ENCODE data around the gene PRMT7. TPM values are rescaled to one million over a fixed set of nuclear protein-coding genes. Genes with fewer than 3 reads are reported as not detected.

PRMT7 gene
- total and polyA plus RNA-seq, 2 donors (not counting 1 experiment from before 2014, with no cell fraction given), result 76.9 to 80.4 TPM

DNA sequence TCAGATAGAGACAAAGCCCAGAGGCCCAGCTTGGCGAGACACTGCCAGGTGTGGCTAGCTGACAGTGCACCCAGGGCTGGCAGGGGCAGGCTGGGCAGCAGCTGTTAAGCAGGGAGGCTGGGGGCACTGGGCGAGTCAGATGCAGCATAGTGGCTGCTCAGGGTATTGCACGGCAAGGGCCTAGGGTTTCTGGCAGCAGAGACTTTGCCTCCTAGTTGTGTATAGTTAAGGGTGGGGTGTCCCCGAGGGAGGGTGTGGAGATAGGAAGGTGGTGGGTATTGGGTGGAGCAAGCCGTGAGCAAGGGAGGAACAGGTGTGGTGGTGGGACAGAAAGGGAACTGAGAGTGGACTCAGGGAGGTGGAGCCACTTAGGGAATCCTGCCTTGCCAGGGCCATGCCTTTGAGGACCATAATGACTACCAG, 71.5 kb downstream of the PRMT7 start:
- no peak for TF ChIP-seq EZH2 (IDR thresholded peaks at IDR 0.05; ENCODE audit: borderline replicate concordance, insufficient read depth, low read depth, low read length, poor library complexity, severe bottlenecking)
- TF ChIP-seq, protein P1, sequence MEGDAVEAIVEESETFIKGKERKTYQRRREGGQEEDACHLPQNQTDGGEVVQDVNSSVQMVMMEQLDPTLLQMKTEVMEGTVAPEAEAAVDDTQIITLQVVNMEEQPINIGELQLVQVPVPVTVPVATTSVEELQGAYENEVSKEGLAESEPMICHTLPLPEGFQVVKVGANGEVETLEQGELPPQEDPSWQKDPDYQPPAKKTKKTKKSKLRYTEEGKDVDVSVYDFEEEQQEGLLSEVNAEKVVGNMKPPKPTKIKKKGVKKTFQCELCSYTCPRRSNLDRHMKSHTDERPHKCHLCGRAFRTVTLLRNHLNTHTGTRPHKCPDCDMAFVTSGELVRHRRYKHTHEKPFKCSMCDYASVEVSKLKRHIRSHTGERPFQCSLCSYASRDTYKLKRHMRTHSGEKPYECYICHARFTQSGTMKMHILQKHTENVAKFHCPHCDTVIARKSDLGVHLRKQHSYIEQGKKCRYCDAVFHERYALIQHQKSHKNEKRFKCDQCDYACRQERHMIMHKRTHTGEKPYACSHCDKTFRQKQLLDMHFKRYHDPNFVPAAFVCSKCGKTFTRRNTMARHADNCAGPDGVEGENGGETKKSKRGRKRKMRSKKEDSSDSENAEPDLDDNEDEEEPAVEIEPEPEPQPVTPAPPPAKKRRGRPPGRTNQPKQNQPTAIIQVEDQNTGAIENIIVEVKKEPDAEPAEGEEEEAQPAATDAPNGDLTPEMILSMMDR (IDR thresholded peaks at IDR 0.05), result peak; percentile 37
- Histone ChIP-seq H2AFZ (ENCODE audit: insufficient read depth, low read depth, low read length, poor library complexity, severe bottlenecking) (no peak overlapping the region), H3K4me1 (ENCODE audit: control insufficient read depth in 2 of 2, insufficient read depth in 2 of 2, low read length in 2 of 2) (peaks cover 47 to 80% of the 10 kb centered on the region in 2 donors), H3K9ac (ENCODE audit: low read length) (no peak overlapping the region), H3K36me3 (replicated peaks in 1 of 2; ENCODE audit: control extremely low read depth in 1 of 2, control insufficient read depth in 1 of 2, extremely low read depth in 1 of 2, insufficient read depth in 2 of 2, low read length in 1 of 2) (no peaks in the 10 kb centered on the region), H3K79me2 (ENCODE audit: control insufficient read depth, insufficient read depth, low read length) (no peaks in the 10 kb centered on the region), H4K20me1 (ENCODE audit: control insufficient read depth, insufficient read depth, low read length, poor library complexity, severe bottlenecking) (no peaks in the 10 kb centered on the region), H3K4me3 (ENCODE audit: control extremely low read depth in 1 of 5, extremely low read depth in 1 of 5, insufficient read depth in 1 of 5, low read depth in 2 of 5, low read length in 4 of 5) (no peak overlapping the region), H3K4me2 (replicated peaks; ENCODE audit: low read depth, low read length, poor library complexity, severe bottlenecking) (peak overlapping the region; percentile 63), H3K27me3 (replicated peaks in 1 of 4; ENCODE audit: control extremely low read depth in 1 of 4, control insufficient read depth in 3 of 4, insufficient read depth in 4 of 4, low read length in 3 of 4) (peaks cover 0 to 2% (median 0%) of the 10 kb centered on the region in 4 experiments), H3K27ac (ENCODE audit: low read length in 2 of 2) (peak overlapping the region; percentile 9 to 14), H3K9me3 (ENCODE audit: control extremely low read depth in 1 of 3, control insufficient read depth in 2 of 3, insufficient read depth in 1 of 3, low read length in 2 of 3) (no peaks in the 10 kb centered on the region)
- ChIA-PET CTCF (interaction anchor here (0.6 to 2.8 kb wide), 3 partner anchors 10 to 150 kb away, joined by 3 to 9 read pairs (median 3); no protein-coding TSS in a partner anchor), POLR2A (no interaction called here)
- H3K27ac Mint-ChIP-seq, result peak overlapping the region; percentile 89
- ATAC-seq (ENCODE audit: low read depth) (peak; percentile 73), DNase-seq (peak; percentile 70)
- peak overlapping the region; percentile 68 for H3K4me3 Mint-ChIP-seq
- no peaks in the 10 kb centered on the region for H3K9me3 Mint-ChIP-seq (ENCODE audit: insufficient read depth)
- no peaks in the 10 kb centered on the region for H3K27me3 Mint-ChIP-seq
- intact Hi-C loops (cut with micrococcal nuclease), result no loop called here
- WGBS (ENCODE audit: insufficient coverage), result 50% methylated on average over 5 of the region's 5 CpGs
- H3K4me1 Mint-ChIP-seq, result peaks cover 63% of the 10 kb centered on the region

DNA sequence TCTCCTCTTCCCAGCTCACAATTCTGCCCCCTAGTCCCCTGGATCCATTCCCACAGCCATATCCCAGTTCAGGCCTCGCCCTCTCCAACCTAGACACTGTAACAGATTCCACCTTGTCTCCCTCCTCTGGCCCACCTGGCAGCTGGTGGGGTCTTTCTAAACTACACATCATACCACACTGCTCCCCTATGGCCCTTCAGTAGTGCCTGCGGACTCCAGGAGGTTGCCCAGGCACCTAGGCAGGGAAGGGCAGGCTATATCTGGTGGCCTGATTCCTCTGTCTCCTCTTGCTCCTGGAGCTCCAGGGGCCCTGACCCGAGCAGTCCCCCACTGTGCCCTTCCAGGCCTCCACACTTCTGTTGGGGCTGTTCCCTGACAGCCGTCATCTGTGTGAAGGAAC, 73.0 kb downstream of the PRMT7 start:
- DNase-seq (no peak), ATAC-seq (ENCODE audit: low read depth) (no peak)
- H3K36me3 ChIP-seq (replicated peaks in 1 of 2; ENCODE audit: control extremely low read depth in 1 of 2, control insufficient read depth in 1 of 2, extremely low read depth in 1 of 2, insufficient read depth in 2 of 2, low read length in 1 of 2), result no peaks in the 10 kb centered on the region
- no peaks in the 10 kb centered on the region for H4K20me1 ChIP-seq (ENCODE audit: control insufficient read depth, insufficient read depth, low read length, poor library complexity, severe bottlenecking)
- no peak overlapping the region for H2AFZ ChIP-seq (ENCODE audit: insufficient read depth, low read depth, low read length, poor library complexity, severe bottlenecking)
- no peak overlapping the region for H3K4me3 ChIP-seq (ENCODE audit: control extremely low read depth in 1 of 5, extremely low read depth in 1 of 5, insufficient read depth in 1 of 5, low read depth in 2 of 5, low read length in 4 of 5)
- Mint-ChIP-seq H3K9me3 (ENCODE audit: insufficient read depth) (no peaks in the 10 kb centered on the region), H3K27me3 (no peaks in the 10 kb centered on the region), H3K27ac (peak overlapping the region; percentile 89), H3K4me1 (peaks cover 61% of the 10 kb centered on the region), H3K4me3 (peak overlapping the region; percentile 1)
- POLR2A ChIA-PET, result no interaction called here
- H3K9ac ChIP-seq (ENCODE audit: low read length), result no peak overlapping the region
- H3K9me3 ChIP-seq (ENCODE audit: control extremely low read depth in 1 of 3, control insufficient read depth in 2 of 3, insufficient read depth in 1 of 3, low read length in 2 of 3), result no peaks in the 10 kb centered on the region
- intact Hi-C loops (cut with micrococcal nuclease), result no loop called here
- CTCF ChIA-PET, result interaction anchor here (1.3 to 1.8 kb wide), 3 partner anchors 13 to 120 kb away, joined by 4 to 5 read pairs (median 4); partner anchors contain the start of gene SLC7A6
- H3K4me1 ChIP-seq (ENCODE audit: control insufficient read depth in 2 of 2, insufficient read depth in 2 of 2, low read length in 2 of 2), result peaks cover 47 to 71% of the 10 kb centered on the region in 2 donors
- no peaks in the 10 kb centered on the region for H3K79me2 ChIP-seq (ENCODE audit: control insufficient read depth, insufficient read depth, low read length)
- peak overlapping the region; percentile 40 to 52 for H3K27ac ChIP-seq (ENCODE audit: low read length in 2 of 2)
- no peaks in the 10 kb centered on the region for H3K27me3 ChIP-seq (replicated peaks in 1 of 4; ENCODE audit: control extremely low read depth in 1 of 4, control insufficient read depth in 3 of 4, insufficient read depth in 4 of 4, low read length in 3 of 4)
- peak overlapping the region; percentile 32 for H3K4me2 ChIP-seq (replicated peaks; ENCODE audit: low read depth, low read length, poor library complexity, severe bottlenecking)
- TF ChIP-seq, protein P1 (IDR thresholded peaks at IDR 0.05), result no peak
- TF ChIP-seq EZH2 (IDR thresholded peaks at IDR 0.05; ENCODE audit: borderline replicate concordance, insufficient read depth, low read depth, low read length, poor library complexity, severe bottlenecking), result no peak
- WGBS (ENCODE audit: insufficient coverage), result 98% methylated on average over 4 of the region's 4 CpGs
